Muscle of leg (tissue), 11 donors: ENCODE results near the gene FERD3L. TPM values are rescaled to one million over a fixed set of nuclear protein-coding genes. Genes with fewer than 3 reads are reported as not detected.

Source experiments
- DNase-seq: peaks from one replicate; pipeline ENCODE4 v3.0.0; 2013
- H3K27ac ChIP-seq: one replicate; pipeline ENCODE4 v1.5.1; 2013; ENCODE audit warnings: mild to moderate bottlenecking, low read length, control low read depth
- H3K27me3 ChIP-seq: one replicate; pipeline ENCODE4 v1.6.1; 2013; ENCODE audit warnings: low read length; ENCODE audit not compliant: control insufficient read depth, insufficient read depth
- H3K36me3 ChIP-seq: one replicate; pipeline ENCODE4 v1.6.1; 2013; ENCODE audit warnings: low read length; ENCODE audit not compliant: control insufficient read depth, insufficient read depth
- H3K4me1 ChIP-seq: one replicate; pipeline ENCODE4 v1.6.1; 2013; ENCODE audit warnings: low read length; ENCODE audit not compliant: control insufficient read depth, insufficient read depth
- H3K4me3 ChIP-seq: one replicate; pipeline ENCODE4 v1.5.1; 2013; ENCODE audit warnings: low read length, control low read depth
- H3K9me3 ChIP-seq: replicated peaks from 2 replicates; pipeline ENCODE4 v1.6.1; 2013; ENCODE audit warnings: low read depth, low read length; ENCODE audit not compliant: control insufficient read depth
- WGBS: methylation state at CpG from one replicate; pipeline ENCODE4 v1.1.5; 2013; ENCODE audit warnings: missing lambda C conversion rate; ENCODE audit not compliant: insufficient coverage; 5-methylcytosine and 5-hydroxymethylcytosine counted together
- polyA plus RNA-seq, 8 donors: library from polyadenylated mRNA; unstranded; fragments of 120-200 nt; gene quantifications; one replicate each; pipeline versions ENCODE4 v1.2.1 to v1.2.3, GENCODE V29; 2013; ENCODE audit warnings: inconsistent platforms in 1 of 8, low replicate concordance in 1 of 8; ENCODE audit not compliant: insufficient read length in 8 of 8, insufficient read depth in 1 of 8
- total RNA-seq: library from RNA; stranded (reverse); fragments of 120-200 nt; gene quantifications from one replicate; pipeline ENCODE4 v1.2.4, GENCODE V29; 2013

Gene FERD3L
- total and polyA plus RNA-seq, 9 donors = not detected

- DNase-seq = peak; percentile 48
- WGBS = under 1% methylated on average over 40 of the region's 51 CpGs
- no peaks in the 10 kb centered on the region for H3K36me3 ChIP-seq
- peaks cover 45% of the 10 kb centered on the region for H3K27me3 ChIP-seq
- no peaks in the 10 kb centered on the region for H3K9me3 ChIP-seq
- peak overlapping the region; percentile 53 for H3K4me3 ChIP-seq
- H3K4me1 ChIP-seq = peaks cover 21% of the 10 kb centered on the region
- H3K27ac ChIP-seq = peak overlapping the region; percentile 83
Observed at GRCh38 chr7:19117870-19118608, 27.2 kb downstream of the FERD3L start.

GRCh38 chr7:19117091-19117869 is 27.9 kb downstream of the FERD3L start, which contains the start of gene TWIST1:
Gene TWIST1 (minus strand): TSS chr7:19117636. CDS start chr7:19117321, 315 bp downstream.
- whole genome bisulfite sequencing = under 1% methylated on average over 67 of the region's 91 CpGs
- DNase-seq = peak; percentile 98
- H3K4me3 ChIP-seq = peak within 1 kb of the TSS; percentile 74
- H3K27ac ChIP-seq = peak within 1 kb of the TSS; percentile 83
- no peaks in the 10 kb centered on the region for H3K9me3 ChIP-seq
- peaks cover 21% of the 10 kb centered on the region for H3K4me1 ChIP-seq
- H3K27me3 ChIP-seq = peaks cover 51% of the 10 kb centered on the region
- H3K36me3 ChIP-seq = no peaks in the 10 kb centered on the region

GRCh38 chr7:19116121-19117090 is 28.8 kb downstream of the FERD3L start:
- Histone ChIP-seq H3K4me1 (peaks cover 23% of the 10 kb centered on the region), H3K27ac (peak overlapping the region; percentile 68), H3K9me3 (no peaks in the 10 kb centered on the region), H3K4me3 (peak overlapping the region; percentile 74), H3K36me3 (no peaks in the 10 kb centered on the region), H3K27me3 (peaks cover 60% of the 10 kb centered on the region)
- 0% methylated on average over 54 of the region's 70 CpGs for WGBS
- peak; percentile 56 for DNase-seq

GRCh38 chr7:19114551-19114855 is 30.7 kb downstream of the FERD3L start:
- Histone ChIP-seq H3K36me3 (no peaks in the 10 kb centered on the region), H3K4me3 (no peak overlapping the region), H3K9me3 (no peaks in the 10 kb centered on the region), H3K27me3 (peaks cover 63% of the 10 kb centered on the region), H3K4me1 (peaks cover 23% of the 10 kb centered on the region), H3K27ac (no peak overlapping the region)
- DNase-seq = peak; percentile 54
- no CpG with 5 or more reads among the region's 2 CpGs for WGBS

GRCh38 chr7:19113855-19114550 is 31.2 kb downstream of the FERD3L start:
- H3K36me3 ChIP-seq = no peaks in the 10 kb centered on the region
- peaks cover 63% of the 10 kb centered on the region for H3K27me3 ChIP-seq
- H3K9me3 ChIP-seq = no peaks in the 10 kb centered on the region
- no peak overlapping the region for H3K27ac ChIP-seq
- peaks cover 22% of the 10 kb centered on the region for H3K4me1 ChIP-seq
- WGBS = no CpG with 5 or more reads among the region's 3 CpGs
- peak; percentile 60 for DNase-seq
- H3K4me3 ChIP-seq = no peak overlapping the region

- Histone ChIP-seq H3K36me3 (no peaks in the 10 kb centered on the region), H3K4me3 (no peak overlapping the region), H3K4me1 (peaks cover 18% of the 10 kb centered on the region), H3K27ac (no peak overlapping the region), H3K27me3 (peaks cover 63% of the 10 kb centered on the region), H3K9me3 (no peaks in the 10 kb centered on the region)
- no CpG with 5 or more reads among the region's 4 CpGs for WGBS
- no peak for DNase-seq
Observed at GRCh38 chr7:19113002-19113350, 32.2 kb downstream of the FERD3L start.

GRCh38 chr7:19112274-19113001 is 32.8 kb downstream of the FERD3L start:
- peak; percentile 46 for DNase-seq
- peak overlapping the region; percentile 13 for H3K4me3 ChIP-seq
- no peaks in the 10 kb centered on the region for H3K9me3 ChIP-seq
- no peaks in the 10 kb centered on the region for H3K36me3 ChIP-seq
- WGBS = 25% methylated on average over 38 of the region's 42 CpGs
- no peak overlapping the region for H3K27ac ChIP-seq
- peaks cover 63% of the 10 kb centered on the region for H3K27me3 ChIP-seq
- peaks cover 20% of the 10 kb centered on the region for H3K4me1 ChIP-seq

GRCh38 chr7:19111474-19112273 is 33.5 kb downstream of the FERD3L start:
- WGBS = 56% methylated on average over 6 of the region's 15 CpGs
- peaks cover 66% of the 10 kb centered on the region for H3K27me3 ChIP-seq
- H3K4me3 ChIP-seq = no peak overlapping the region
- no peak for DNase-seq
- H3K36me3 ChIP-seq = no peaks in the 10 kb centered on the region
- peaks cover 25% of the 10 kb centered on the region for H3K4me1 ChIP-seq
- H3K27ac ChIP-seq = no peak overlapping the region
- no peaks in the 10 kb centered on the region for H3K9me3 ChIP-seq
